Testis (tissue), 2 donors: Measurements from ENCODE around the gene DEXI.

ENCODE experiments used
- POLR2A ChIP-seq: fragments of 450-650 bp; IDR thresholded peaks from one replicate; pipeline ENCODE4 v1.6.1; 2017; ENCODE audit warnings: antibody characterized with exemption, mild to moderate bottlenecking, moderate library complexity
- TF ChIP-seq, protein P1 (sequence below), 3 experiments: fragments of 450-650 bp in 2 of 3; fragments of 200-600 bp in 1 of 3; sonication (generic) in 1 of 3; IDR thresholded peaks; one replicate each; pipeline ENCODE4 v1.5.1; 2016 to 2019; ENCODE audit warnings: antibody characterized with exemption in 3 of 3, mild to moderate bottlenecking in 2 of 3, moderate library complexity in 1 of 3

- TF ChIP-seq, protein P1, sequence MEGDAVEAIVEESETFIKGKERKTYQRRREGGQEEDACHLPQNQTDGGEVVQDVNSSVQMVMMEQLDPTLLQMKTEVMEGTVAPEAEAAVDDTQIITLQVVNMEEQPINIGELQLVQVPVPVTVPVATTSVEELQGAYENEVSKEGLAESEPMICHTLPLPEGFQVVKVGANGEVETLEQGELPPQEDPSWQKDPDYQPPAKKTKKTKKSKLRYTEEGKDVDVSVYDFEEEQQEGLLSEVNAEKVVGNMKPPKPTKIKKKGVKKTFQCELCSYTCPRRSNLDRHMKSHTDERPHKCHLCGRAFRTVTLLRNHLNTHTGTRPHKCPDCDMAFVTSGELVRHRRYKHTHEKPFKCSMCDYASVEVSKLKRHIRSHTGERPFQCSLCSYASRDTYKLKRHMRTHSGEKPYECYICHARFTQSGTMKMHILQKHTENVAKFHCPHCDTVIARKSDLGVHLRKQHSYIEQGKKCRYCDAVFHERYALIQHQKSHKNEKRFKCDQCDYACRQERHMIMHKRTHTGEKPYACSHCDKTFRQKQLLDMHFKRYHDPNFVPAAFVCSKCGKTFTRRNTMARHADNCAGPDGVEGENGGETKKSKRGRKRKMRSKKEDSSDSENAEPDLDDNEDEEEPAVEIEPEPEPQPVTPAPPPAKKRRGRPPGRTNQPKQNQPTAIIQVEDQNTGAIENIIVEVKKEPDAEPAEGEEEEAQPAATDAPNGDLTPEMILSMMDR (IDR thresholded peaks at IDR 0.05): no peak
- no peak for TF ChIP-seq POLR2A
These were observed 42.2 kb upstream of the DEXI start for GRCh38 chr16:10984509-10984908.
